Endodermal cell (in vitro differentiated cells): Measurements from ENCODE around the gene SPATA24. TPM values are rescaled to one million over a fixed set of nuclear protein-coding genes. Genes with fewer than 3 reads are reported as not detected.

ENCODE experiments used
- DNase-seq: peaks from one replicate; pipeline ENCODE4 v3.0.0-alpha.2; 2017
- H3K27ac ChIP-seq: 2 replicates; pipeline ENCODE4 v1.5.1; 2013; ENCODE audit warnings: mild to moderate bottlenecking, low read depth, low read length, moderate library complexity
- H3K27me3 ChIP-seq: 2 replicates; pipeline ENCODE4 v1.6.1; 2013; ENCODE audit warnings: mild to moderate bottlenecking, low read length, moderate library complexity; ENCODE audit not compliant: insufficient read depth, control insufficient read depth, poor library complexity, severe bottlenecking
- H3K36me3 ChIP-seq: 2 replicates; pipeline ENCODE4 v1.7.0; 2013; ENCODE audit warnings: mild to moderate bottlenecking, low read length, moderate library complexity; ENCODE audit not compliant: control insufficient read depth, insufficient read depth
- H3K4me1 ChIP-seq: one replicate; pipeline ENCODE4 v1.7.0; 2013; ENCODE audit warnings: low read length; ENCODE audit not compliant: control insufficient read depth, insufficient read depth
- H3K4me3 ChIP-seq: 2 replicates; pipeline ENCODE4 v1.5.1; 2013; ENCODE audit warnings: mild to moderate bottlenecking, low read length, moderate library complexity
- H3K9ac ChIP-seq: 2 replicates; pipeline ENCODE4 v1.6.1; 2013; ENCODE audit warnings: mild to moderate bottlenecking, low read length, moderate library complexity; ENCODE audit not compliant: poor library complexity, severe bottlenecking; ENCODE audit errors: extremely low read depth
- H3K9me3 ChIP-seq: 2 replicates; pipeline ENCODE4 v1.6.1; 2013; ENCODE audit warnings: mild to moderate bottlenecking, low read length, moderate library complexity; ENCODE audit not compliant: control insufficient read depth
- H3K27ac Mint-ChIP-seq: 2 replicates; pipeline ENCODE4 v1.8.0; 2020; ENCODE audit warnings: mixed read lengths
- H3K27me3 Mint-ChIP-seq: 2 replicates; pipeline ENCODE4 v1.8.0; 2021; ENCODE audit warnings: mild to moderate bottlenecking, mixed read lengths; ENCODE audit not compliant: insufficient read depth
- H3K36me3 Mint-ChIP-seq: 2 replicates; pipeline ENCODE4 v1.8.0; 2020; ENCODE audit warnings: low read depth, mixed read lengths
- H3K4me1 Mint-ChIP-seq: 2 replicates; pipeline ENCODE4 v1.8.0; 2020; ENCODE audit warnings: mixed read lengths
- H3K4me3 Mint-ChIP-seq: 2 replicates; pipeline ENCODE4 v1.8.0; 2020; ENCODE audit warnings: mild to moderate bottlenecking, moderate library complexity, mixed read lengths
- H3K9me3 Mint-ChIP-seq: 2 replicates; pipeline ENCODE4 v1.8.0; 2020; ENCODE audit warnings: mild to moderate bottlenecking, mixed read lengths
- CTCF ChIP-seq: fragments of 200-600 bp; sonication (generic); conservative IDR thresholded peaks from 2 replicates; pipeline ENCODE4 v1.5.0; 2021; ENCODE audit warnings: antibody characterized with exemption, mild to moderate bottlenecking
- WGBS, 2 experiments: methylation state at CpG; one replicate each; pipeline versions ENCODE4 v1.1.5 to v1.1.7; 2013; ENCODE audit warnings: missing lambda C conversion rate in 2 of 2, mixed read lengths in 1 of 2; ENCODE audit not compliant: insufficient coverage in 1 of 2, insufficient read length in 1 of 2; 5-methylcytosine and 5-hydroxymethylcytosine counted together
- total RNA-seq, 2 donors: library from RNA; stranded (reverse); fragmentation: NEBNext Ultra II Directional in 1 of 2; extraction: Animal tissue kit (Norgen Biotek cat#: 25700) in 1 of 2; gene quantifications; 2 replicates in 1 of 2; 3 replicates in 1 of 2; pipeline ENCODE4 v1.2.1, GENCODE V29; 2021

The SPATA24 gene
- total RNA-seq, 2 donors from 2014 or later = 9.8 to 10.6 TPM

- H3K36me3 Mint-ChIP-seq = peaks cover 10% of the 10 kb centered on the region
- TF ChIP-seq CTCF = no peak
- H3K27me3 Mint-ChIP-seq = no peaks in the 10 kb centered on the region
- peak overlapping the region; percentile 58 for H3K9ac ChIP-seq
- H3K9me3 Mint-ChIP-seq = no peaks in the 10 kb centered on the region
- 42 to 57% methylated on average over 6 to 7 of the region's 7 CpGs for WGBS, 2 experiments
- H3K4me1 Mint-ChIP-seq = peaks cover 14% of the 10 kb centered on the region
- no peaks in the 10 kb centered on the region for H3K9me3 ChIP-seq
- H3K4me3 Mint-ChIP-seq = peak overlapping the region; percentile 91
- H3K27ac Mint-ChIP-seq = peak overlapping the region; percentile 100
- no peaks in the 10 kb centered on the region for H3K36me3 ChIP-seq
- peak overlapping the region; percentile 96 for H3K27ac ChIP-seq
- peak overlapping the region; percentile 93 for H3K4me3 ChIP-seq
- no peak for DNase-seq
- peaks cover 11% of the 10 kb centered on the region for H3K4me1 ChIP-seq
- H3K27me3 ChIP-seq = no peaks in the 10 kb centered on the region
These were observed 487 bp downstream of the SPATA24 start for GRCh38 chr5:139403418-139403786.

- Mint-ChIP-seq H3K36me3 (peaks cover 10% of the 10 kb centered on the region), H3K4me1 (peaks cover 18% of the 10 kb centered on the region), H3K4me3 (peak overlapping the region; percentile 91), H3K27ac (peak overlapping the region; percentile 100), H3K9me3 (no peaks in the 10 kb centered on the region), H3K27me3 (no peaks in the 10 kb centered on the region)
- Histone ChIP-seq H3K9ac (no peak overlapping the region), H3K36me3 (no peaks in the 10 kb centered on the region), H3K4me3 (peak overlapping the region; percentile 93), H3K27me3 (no peaks in the 10 kb centered on the region), H3K9me3 (no peaks in the 10 kb centered on the region), H3K4me1 (peaks cover 11% of the 10 kb centered on the region), H3K27ac (no peak overlapping the region)
- TF ChIP-seq CTCF = peak; percentile 80
- 77 to 82% methylated on average over 7 of the region's 7 CpGs for WGBS, 2 experiments
- DNase-seq = peak; percentile 88
These were observed 1.2 kb downstream of the SPATA24 start for GRCh38 chr5:139402561-139403158.

- Mint-ChIP-seq H3K27ac (no peak overlapping the region), H3K27me3 (no peaks in the 10 kb centered on the region), H3K4me3 (no peak overlapping the region), H3K36me3 (peaks cover 13% of the 10 kb centered on the region), H3K4me1 (peaks cover 27% of the 10 kb centered on the region), H3K9me3 (no peaks in the 10 kb centered on the region)
- WGBS, 2 experiments = 94 to 100% methylated on average over 9 to 10 of the region's 10 CpGs
- Histone ChIP-seq H3K27me3 (no peaks in the 10 kb centered on the region), H3K4me1 (peaks cover 17% of the 10 kb centered on the region), H3K36me3 (no peaks in the 10 kb centered on the region), H3K27ac (no peak overlapping the region), H3K9me3 (no peaks in the 10 kb centered on the region), H3K9ac (no peak overlapping the region), H3K4me3 (no peak overlapping the region)
- TF ChIP-seq CTCF = no peak
- no peak for DNase-seq
These were observed 2.3 kb downstream of the SPATA24 start for GRCh38 chr5:139401546-139401945.
